HTERT RPE-1 (cell line): Measurements from ENCODE around the gene NOVA2.

Experiments
- in situ Hi-C: fragments of 300-500 bp; cut with MboI; formaldehyde crosslinking; loops from 4 replicates; pipeline ENCODE4 v1.14.3; 2020; ENCODE audit warnings: low sequenced_read_pairs

NOVA2 gene

DNA sequence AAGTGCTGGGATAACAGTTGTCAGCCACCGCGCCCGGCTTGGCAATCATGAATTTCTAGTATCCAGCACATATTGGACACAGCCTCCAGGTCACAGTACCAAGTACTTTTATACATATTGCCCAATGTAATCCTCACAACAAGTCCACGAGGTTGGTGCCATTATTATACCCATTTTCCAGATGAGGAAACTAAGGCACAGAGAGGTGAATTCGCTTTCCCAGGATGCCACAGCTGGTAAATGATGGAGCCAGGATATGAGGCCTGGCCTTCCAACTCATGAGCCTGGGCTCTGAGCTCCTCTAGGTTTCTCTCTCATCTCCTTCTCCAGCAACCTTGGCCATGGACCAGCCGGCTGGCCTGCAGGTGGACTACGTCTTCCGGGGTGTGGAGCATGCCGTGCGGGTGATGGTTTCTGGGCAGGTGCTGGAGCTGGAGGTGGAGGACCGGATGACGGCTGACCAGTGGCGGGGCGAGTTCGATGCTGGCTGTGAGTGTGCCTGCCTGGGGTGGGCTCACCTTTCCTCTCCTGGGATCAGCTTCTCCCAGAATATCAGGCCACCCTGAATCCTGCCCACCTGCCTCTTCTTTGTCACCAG, 29.1 kb upstream of the NOVA2 start:
- in situ Hi-C loops: no loop called here

- in situ Hi-C loops: no loop called here
Measured at GRCh38 chr19:46000491-46001246, 27.0 kb upstream of the NOVA2 start.

DNA sequence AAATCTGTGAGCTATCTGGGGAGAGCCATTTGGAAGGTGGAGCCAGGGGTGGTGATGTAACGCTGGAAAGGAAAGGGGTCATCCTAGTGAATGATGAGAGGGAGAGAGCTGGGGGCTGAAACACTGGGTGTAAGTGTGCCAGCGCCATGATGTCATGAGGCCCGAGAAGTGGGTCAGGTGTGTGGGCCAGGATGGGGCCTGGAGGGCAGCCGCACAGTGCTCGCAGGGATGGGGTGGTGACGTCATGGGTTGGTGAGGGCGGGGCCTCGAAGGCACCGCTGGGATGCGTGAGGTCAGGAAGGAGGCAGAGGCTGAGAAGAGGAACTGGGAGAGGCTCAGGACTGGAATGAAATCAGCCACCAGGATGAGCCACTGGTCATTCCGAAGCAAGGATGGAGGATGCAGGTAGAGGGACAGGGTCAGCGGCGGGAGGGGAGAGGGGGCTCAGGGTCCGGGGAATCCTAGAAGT, 26.0 kb upstream of the NOVA2 start:
- in situ Hi-C loops: no loop called here

DNA sequence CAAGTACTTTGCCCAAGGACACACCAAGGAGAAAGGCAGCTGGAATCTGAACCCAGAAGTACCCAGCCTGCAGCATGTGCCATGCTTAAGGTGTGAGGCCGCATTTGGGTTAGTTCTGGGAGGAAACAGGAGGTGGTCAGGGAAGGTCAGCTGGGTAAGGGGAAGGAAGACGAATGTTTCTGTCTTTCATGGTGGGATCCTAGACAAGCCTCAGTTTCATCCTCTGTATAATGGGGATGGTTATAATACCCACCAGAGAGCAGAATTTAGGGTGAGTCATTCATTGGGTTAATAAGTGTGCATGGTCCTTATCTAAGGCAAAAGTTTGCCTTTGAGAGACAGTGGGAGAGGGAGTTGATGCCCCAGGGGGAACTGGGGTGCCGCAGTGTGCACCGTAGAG, 25.2 kb upstream of the NOVA2 start:
- in situ Hi-C loops: no loop called here

DNA sequence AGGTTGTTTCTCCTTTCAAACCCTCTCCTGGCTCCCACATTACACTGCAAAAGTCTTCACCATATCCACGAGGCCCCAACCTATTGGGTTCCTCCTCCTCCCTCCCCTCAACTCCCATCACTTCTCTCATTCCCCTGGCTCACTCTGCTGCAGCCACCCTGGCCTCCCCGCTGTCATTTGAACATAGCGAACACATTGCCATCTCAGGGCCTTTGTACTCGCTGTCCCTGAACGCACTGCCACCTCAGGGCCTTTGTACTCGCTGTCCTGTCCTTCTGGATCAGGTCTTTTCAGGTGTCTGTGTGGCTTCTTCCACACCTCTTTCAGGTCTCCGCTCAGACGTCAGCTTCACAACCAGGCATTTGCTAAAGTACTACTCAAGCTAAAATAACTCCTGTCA, 23.3 kb upstream of the NOVA2 start:
- in situ Hi-C loops: no loop called here

- in situ Hi-C loops: no loop called here
Measured at GRCh38 chr19:45995715-45996385, 22.2 kb upstream of the NOVA2 start.

- in situ Hi-C loops: no loop called here
Measured at GRCh38 chr19:45994998-45995714, 21.5 kb upstream of the NOVA2 start, which contains the start of gene CCDC61. Gene CCDC61 (plus strand): TSS chr19:45995467. CDS start chr19:46003019, 7,552 bp downstream.

DNA sequence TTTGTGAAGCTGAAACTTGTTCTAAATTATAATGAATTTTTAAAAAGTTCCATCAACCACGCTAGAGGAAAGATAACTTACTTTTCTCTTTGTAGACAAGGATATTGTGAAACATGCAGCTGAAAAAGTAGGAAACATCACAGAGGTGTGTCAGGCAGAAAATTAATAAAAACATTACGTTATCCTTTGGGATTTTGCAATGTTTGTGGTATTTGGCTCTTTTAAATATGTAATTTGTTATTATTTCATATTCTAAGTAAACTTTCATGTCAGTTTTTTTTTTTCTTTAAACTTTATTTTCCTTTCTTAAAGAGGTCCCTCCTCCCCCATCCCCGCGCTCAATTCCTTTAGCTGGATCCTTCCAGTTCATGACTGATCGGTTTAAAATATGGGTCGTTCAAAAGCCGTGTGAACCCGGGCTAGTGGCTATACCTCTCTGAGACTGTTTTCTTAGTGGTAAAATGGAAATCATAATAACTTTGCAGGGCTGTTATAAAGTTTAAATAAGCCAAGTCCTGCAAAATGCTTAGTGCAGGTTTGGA, 20.9 kb upstream of the NOVA2 start:
- in situ Hi-C loops: no loop called here

- in situ Hi-C loops: no loop called here
Measured at GRCh38 chr19:45990113-45990728, 16.6 kb upstream of the NOVA2 start.

DNA sequence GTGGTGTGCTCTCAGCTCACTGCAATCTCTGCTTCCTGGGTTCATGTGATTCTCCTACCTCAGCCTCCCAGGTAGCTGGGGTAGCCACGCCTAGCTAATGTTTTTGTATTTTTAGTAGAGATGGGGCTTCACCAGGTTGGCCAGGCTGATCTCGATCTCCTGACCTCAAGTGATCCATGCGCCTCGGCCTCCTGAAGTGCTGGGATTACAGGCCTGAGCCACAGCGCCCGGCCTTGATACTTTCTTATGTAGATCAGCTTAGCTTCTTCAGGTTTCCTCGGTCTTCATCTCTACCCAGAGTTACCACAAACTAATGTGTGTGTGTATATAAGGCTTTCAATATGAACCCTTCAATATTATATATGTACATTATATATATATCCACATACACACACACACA, 11.7 kb upstream of the NOVA2 start:
- in situ Hi-C loops: no loop called here

DNA sequence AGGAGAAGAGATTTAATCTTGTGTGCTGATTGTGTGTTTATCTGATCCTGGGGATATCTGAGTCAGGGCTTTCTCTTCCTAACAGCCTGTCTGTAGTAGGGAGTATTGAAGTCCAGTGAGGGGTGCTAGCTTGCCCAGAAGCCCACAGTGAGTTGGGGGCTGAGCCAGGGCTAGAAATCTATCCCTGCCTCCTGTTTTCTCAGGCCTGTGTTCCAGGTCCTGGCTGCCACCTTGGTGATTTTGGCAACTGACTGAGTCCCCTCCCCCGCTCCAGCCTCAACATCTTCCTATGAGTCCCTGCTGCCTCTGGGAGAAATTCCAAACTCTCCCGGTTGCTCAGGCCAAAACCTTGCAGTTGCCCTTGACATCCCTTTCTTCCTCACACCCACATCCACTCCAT, 7.7 kb upstream of the NOVA2 start:
- in situ Hi-C loops: no loop called here

GRCh38 chr19:45978156-45978555, 4.5 kb upstream of the NOVA2 start:
- in situ Hi-C loops: no loop called here

GRCh38 chr19:45976178-45976577, 2.5 kb upstream of the NOVA2 start:
- in situ Hi-C loops: no loop called here

- in situ Hi-C loops: no loop called here
Measured at GRCh38 chr19:45975306-45976070, 1.8 kb upstream of the NOVA2 start.

DNA sequence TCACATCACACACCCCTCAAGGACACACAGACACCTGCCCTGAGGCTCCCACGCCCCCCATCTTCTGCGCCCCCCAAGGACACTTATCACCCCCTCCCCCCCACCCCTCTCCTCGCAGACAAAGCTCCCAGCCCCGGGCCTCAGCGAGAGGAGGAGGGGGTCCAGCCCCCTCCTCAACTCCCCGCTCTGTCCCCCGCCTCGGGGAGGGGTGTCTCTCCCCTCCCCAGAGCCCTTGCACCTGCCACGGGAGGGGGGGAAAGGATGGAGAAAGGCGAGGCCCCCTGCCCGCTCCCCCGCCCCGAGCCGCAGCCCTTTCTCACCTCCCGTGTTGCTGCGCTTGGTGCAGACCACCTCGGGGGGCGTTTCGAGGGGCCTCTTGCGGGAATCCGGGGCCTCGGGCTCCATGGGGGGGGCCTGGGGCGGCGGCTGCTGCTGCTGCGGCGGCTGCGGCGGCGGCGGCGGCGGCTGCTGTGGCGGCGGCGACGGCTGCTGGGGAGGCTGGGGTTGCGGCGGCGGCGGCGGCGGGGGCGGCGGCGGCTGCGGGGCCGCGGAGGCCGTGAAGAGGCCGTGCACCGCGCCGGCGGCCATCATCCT, 621 bp downstream of the NOVA2 start:
- in situ Hi-C loops: no loop called here

- in situ Hi-C loops: no loop called here
Measured at GRCh38 chr19:45972081-45972946, 1.4 kb downstream of the NOVA2 start.

- in situ Hi-C loops: no loop called here
Measured at GRCh38 chr19:45971260-45971902, 2.3 kb downstream of the NOVA2 start.

DNA sequence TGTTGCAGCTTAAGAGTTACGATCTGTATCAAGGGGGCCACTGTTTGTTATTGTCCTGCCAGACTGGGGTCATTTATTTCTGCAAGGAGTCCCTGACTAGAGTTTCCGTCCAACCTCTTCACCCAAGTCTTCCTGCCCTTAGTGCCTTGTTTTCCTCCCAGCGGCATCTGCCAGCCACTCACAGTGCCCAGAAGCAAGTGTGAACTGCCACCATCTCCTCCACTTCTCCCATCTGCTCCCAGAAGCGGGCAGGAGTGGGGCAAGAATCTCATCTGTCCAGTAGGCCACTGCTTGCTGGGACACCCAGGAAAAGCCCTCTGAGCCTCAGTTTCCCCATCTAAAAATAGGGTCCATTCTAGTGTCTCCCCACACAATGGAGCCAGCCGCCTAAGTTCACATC, 4.0 kb downstream of the NOVA2 start:
- in situ Hi-C loops: no loop called here
